C4-2B (cell line): ENCODE measurements around the gene GPR179.

Experiments used
- H3K27ac ChIP-seq: fragments of 450-650 bp; 2 replicates; pipeline ENCODE4 v1.5.1; 2017
- ZFX ChIP-seq: fragments of 450-650 bp; IDR thresholded peaks from 2 replicates; pipeline ENCODE4 v1.6.1; 2017
- TF ChIP-seq, protein P1 (sequence below): fragments of 450-650 bp; conservative IDR thresholded peaks from 2 replicates; pipeline ENCODE4 v1.5.1; 2017; ENCODE audit warnings: mild to moderate bottlenecking

The GPR179 gene

DNA sequence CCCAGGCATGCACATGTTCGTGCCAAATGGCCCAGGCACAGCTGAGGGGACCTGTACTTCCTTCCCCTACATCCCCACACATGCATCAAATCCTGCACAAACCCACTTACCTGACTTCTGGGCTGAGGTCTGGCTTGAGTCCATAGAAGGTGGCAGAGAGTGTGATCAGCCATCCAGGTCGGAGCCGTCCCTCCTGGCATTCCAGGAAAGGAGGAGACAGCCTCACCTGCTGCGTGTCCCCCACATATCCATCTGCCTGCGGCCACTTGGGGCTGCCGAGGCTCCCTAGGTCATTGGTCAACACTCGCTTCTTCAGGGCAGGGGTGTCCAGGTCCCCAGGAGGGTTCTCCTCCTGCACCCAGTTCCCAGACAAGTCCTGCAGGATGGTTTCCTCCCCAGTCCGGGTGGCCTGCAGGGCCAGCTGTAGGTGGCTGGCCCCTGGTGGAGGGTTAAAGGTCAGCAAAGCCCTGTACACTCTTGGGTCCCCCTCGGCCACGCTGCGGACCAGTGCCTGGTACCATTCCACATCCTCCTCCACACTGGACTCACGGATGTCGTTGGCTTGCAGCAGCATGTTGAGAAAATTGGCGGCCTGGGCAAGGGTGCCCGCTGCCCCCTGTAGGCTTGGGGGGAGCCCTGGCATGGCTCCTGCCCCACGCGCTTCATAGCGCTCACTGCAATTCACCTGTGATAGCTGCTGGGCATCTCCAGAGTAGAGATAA, 709 bp downstream of the GPR179 start:
- TF ChIP-seq, protein P1, sequence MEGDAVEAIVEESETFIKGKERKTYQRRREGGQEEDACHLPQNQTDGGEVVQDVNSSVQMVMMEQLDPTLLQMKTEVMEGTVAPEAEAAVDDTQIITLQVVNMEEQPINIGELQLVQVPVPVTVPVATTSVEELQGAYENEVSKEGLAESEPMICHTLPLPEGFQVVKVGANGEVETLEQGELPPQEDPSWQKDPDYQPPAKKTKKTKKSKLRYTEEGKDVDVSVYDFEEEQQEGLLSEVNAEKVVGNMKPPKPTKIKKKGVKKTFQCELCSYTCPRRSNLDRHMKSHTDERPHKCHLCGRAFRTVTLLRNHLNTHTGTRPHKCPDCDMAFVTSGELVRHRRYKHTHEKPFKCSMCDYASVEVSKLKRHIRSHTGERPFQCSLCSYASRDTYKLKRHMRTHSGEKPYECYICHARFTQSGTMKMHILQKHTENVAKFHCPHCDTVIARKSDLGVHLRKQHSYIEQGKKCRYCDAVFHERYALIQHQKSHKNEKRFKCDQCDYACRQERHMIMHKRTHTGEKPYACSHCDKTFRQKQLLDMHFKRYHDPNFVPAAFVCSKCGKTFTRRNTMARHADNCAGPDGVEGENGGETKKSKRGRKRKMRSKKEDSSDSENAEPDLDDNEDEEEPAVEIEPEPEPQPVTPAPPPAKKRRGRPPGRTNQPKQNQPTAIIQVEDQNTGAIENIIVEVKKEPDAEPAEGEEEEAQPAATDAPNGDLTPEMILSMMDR, result no peak
- no peak for TF ChIP-seq ZFX
- no peak overlapping the region for H3K27ac ChIP-seq

DNA sequence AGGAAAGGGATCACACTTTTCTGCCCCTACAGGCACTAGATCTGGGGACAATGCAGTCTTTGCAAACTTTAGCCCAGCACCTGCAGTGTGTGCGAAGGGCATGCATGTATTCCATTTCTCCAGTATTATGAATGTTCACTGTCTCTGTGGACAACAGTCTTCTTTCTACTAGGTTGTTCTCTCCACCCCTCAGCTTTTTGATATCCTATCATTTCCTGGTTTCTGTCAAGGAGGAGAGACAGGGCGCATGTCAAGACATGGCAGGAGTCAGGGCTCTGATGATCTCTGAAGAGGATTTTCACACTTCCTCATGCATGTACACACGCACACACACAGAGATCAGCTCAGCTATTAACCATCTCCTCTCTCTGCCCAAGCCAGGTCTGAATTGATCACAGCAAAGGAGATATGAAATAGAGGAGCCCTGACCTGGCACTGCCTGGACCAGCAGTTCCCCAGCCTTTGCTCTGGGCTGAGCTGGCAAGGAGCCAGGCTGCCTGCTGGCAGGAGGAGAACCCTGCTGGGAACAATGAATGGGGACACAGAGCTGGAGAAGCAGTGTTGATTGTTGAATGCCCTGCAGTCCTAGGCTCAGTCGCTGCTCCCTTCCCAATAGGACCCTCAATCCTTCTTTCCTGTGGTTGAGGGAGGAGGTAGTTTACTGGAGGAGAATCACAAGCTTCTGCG, 2.6 kb downstream of the GPR179 start:
- H3K27ac ChIP-seq, result no peak overlapping the region
- TF ChIP-seq ZFX, result no peak
- TF ChIP-seq, protein P1, result no peak

DNA sequence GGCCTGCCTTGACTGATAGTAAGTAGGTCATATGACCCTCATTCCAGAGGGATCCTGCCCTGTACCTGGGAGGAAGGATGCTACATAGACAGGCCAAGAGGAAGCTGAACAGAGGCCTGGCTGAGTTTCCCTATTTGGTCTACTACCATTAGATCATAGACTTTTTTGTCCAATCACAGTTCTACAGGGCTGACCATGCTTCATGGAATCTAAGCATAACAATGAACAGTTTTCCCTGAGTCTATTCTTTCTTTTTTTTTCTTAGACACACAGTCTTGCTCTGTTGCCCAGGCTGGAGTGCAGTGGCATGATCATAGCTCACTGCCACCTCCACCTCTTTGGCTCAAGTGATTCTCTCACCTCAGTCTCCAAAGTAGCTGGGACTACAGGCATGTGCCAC, 3.9 kb downstream of the GPR179 start:
- H3K27ac ChIP-seq, result no peak overlapping the region
- TF ChIP-seq ZFX, result no peak
- TF ChIP-seq, protein P1, result no peak

DNA sequence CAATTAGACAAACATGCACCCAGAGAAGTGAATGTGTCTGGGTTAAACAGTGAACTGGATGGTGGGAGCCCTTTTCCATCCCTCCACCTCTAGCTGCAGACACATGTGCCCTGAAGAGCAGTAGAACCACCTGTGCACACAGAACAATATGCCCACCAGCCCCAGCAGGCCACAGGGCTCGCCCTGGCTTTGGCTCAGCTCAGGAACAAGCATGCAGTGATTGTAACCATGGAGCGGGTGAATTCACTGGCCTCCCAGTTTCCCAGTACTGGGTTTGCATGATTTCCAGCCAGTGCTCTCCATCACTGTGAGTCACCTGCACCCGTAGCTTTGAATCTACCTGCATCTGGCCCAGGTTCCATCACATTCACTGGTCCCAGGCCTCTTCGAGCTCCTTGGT, 5.2 kb downstream of the GPR179 start:
- no peak overlapping the region for H3K27ac ChIP-seq
- no peak for TF ChIP-seq ZFX
- TF ChIP-seq, protein P1, result no peak

- H3K27ac ChIP-seq, result no peak overlapping the region
- TF ChIP-seq ZFX, result no peak
- TF ChIP-seq, protein P1, result no peak
These were observed 5.7 kb downstream of the GPR179 start for GRCh38 chr17:38338053-38338452.

DNA sequence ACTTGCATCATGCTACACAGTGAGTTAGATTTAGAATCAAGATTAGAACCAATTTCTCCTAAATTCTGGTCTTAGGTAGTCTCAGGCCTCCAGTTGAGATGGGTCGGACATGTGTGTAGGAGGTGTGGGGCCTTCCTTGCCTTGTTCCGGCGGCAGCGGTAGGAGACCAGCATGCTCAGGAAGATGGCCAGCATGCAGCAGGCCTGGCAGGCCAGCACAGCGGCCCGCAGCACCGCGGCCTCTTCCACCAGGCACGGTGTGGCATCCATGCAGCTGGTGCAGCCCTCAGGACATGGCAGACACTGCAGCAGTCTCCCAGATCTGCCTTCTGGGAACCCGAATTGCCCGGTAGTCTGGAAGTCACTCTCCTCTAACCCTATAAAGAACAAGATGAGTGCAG, 6.9 kb downstream of the GPR179 start:
- no peak for TF ChIP-seq ZFX
- TF ChIP-seq, protein P1, result no peak
- H3K27ac ChIP-seq, result no peak overlapping the region
